ENCODE results near the gene ALKBH5. TPM values are rescaled to one million over a fixed set of nuclear protein-coding genes. Genes with fewer than 3 reads are reported as not detected.

Gene ALKBH5
- total RNA-seq, 2 experiments from 2014 or later, result 122 to 127 TPM

DNA sequence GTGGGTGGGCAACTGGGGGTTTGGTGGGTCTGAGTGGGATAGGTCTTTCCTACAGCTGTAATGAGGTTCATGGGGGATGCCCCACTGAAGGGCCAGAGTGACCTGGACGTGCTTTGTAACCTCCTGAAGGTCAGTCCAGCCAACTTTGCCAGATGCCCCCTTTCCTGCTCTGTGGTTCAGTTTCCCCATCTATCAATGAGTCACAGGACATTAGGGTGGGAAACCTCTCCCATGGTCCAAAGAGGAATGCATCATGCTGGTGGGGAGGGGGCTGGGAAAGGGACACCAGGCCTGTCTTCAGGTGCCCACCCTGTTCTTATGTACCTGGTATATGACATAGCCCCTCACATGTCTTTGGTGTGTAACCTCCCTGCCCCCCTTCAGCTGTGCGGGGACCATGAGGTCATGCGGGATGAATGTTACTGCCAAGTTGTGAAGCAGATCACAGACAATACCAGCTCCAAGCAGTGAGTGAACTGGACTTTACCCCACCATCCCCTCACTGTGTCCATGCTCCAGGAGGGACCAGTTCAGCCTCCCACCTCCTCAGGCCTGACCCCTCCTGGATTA is 24.0 kb upstream of the ALKBH5 start:
- H3K4me1 Mint-ChIP-seq (ENCODE audit: low read depth), result peaks cover 10% of the 10 kb centered on the region
- DNase-seq, result no peak
- no peak overlapping the region for H3K4me3 Mint-ChIP-seq
- no peaks in the 10 kb centered on the region for H3K9me3 Mint-ChIP-seq
- ChIA-PET POLR2A (no interaction called here), CTCF (no interaction called here)
- intact Hi-C loops (cut with micrococcal nuclease), result no loop called here
- H3K27me3 Mint-ChIP-seq, result no peaks in the 10 kb centered on the region
- no peaks in the 10 kb centered on the region for H3K36me3 Mint-ChIP-seq
- no peak overlapping the region for H3K27ac Mint-ChIP-seq

DNA sequence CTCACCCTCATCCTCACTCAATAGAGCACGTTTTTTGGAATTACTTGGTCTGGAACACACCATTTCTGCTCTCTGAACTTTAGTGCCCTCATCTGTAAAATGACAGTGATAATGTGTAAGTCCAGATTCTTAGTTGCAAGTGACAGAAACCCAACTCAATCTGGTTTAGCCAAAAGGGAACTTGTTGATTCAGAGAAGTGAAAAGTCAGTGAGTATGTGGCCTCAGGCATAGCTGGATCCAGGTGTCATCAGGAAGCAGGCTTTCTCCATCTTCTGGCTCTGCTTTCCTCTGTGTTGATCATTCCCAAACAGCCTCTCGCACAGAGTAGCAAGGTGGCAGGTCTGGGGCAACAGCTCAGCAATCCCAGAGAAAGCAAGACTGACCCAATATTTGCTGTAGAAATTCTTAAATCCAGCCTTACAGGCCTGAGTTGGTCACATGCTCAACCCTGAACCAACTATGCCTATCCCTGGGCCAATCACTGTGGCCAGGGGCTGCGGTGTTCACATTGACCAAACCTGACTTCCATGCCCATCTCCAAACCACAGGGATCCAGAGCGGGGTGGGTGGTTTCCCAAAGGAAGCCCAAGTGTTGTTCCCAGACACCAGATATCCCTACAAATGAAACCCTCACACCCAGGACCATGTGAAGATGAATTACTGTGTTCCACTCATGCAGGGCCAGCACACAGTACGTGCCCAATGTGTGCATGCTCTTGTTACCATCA is 23.3 kb upstream of the ALKBH5 start:
- no peak overlapping the region for H3K4me3 Mint-ChIP-seq
- no peaks in the 10 kb centered on the region for H3K9me3 Mint-ChIP-seq
- no peak for DNase-seq
- no peaks in the 10 kb centered on the region for H3K36me3 Mint-ChIP-seq
- intact Hi-C loops (cut with micrococcal nuclease), result no loop called here
- ChIA-PET POLR2A (no interaction called here), CTCF (interaction anchor here (0.6 to 1.6 kb wide), 2 partner anchors 18 to 1341 kb away, joined by 3 to 5 read pairs; no protein-coding TSS in a partner anchor)
- H3K4me1 Mint-ChIP-seq (ENCODE audit: low read depth), result peaks cover 10% of the 10 kb centered on the region
- no peak overlapping the region for H3K27ac Mint-ChIP-seq
- no peaks in the 10 kb centered on the region for H3K27me3 Mint-ChIP-seq

DNA sequence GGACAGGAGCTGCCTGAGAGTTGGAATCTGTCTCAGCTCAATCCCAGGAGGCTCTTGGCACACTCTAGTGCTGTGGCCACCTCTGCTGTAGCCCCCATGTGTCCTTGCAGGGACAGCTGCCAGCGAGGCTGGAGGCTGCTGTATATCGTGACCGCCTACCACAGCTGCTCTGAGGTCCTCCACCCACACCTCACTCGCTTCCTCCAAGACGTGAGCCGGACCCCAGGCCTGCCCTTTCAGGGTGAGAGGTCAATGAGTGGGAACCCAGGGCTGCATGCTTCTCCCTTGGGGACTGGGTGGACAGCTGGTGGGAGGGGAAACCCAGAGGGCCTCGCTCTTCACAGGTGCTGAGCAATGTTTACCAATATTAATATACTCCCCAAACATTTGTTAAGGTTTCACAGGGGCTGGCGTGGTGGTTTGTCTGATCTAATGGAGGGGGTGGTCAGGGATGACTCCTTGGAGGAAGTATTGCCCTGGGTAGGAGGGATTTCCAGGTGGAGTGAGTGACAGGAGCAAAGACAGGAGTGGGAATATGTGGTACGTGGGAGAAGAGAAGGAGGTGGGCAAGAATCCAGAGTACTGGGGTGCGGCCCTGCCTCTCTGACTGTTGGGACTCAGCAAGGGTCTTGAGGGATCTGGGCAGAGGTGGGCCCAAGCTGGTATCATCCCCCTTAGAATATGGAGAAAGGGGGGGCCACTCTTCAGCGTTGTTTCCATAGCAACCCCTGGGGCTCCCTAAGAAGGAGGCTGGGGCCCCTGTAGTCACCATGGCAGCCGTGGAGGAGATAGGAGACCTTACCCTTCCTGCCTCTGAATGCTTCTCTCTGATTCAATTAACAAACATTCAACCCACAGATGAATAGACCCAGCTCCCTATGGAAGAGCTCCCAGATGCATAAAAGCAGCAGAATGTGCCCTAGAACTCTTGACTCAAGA is 22.2 kb upstream of the ALKBH5 start:
- POLR2A ChIA-PET, result interaction anchor here (2.9 kb wide), 1 partner anchor 21 kb away, joined by 7 read pairs; the partner anchor contains the start of gene ALKBH5
- no peaks in the 10 kb centered on the region for H3K36me3 Mint-ChIP-seq

GRCh38 chr17:18163547-18163946 is 20.1 kb upstream of the ALKBH5 start:
- Mint-ChIP-seq H3K4me3 (no peak overlapping the region), H3K27ac (no peak overlapping the region), H3K4me1 (ENCODE audit: low read depth) (peaks cover 3% of the 10 kb centered on the region), H3K36me3 (no peaks in the 10 kb centered on the region), H3K27me3 (no peaks in the 10 kb centered on the region), H3K9me3 (no peaks in the 10 kb centered on the region)
- no peak for DNase-seq
- intact Hi-C loops (cut with micrococcal nuclease), result no loop called here
- ChIA-PET CTCF (no interaction called here), POLR2A (interaction anchor here (2.9 kb wide), 1 partner anchor 19 kb away, joined by 7 read pairs; the partner anchor contains the start of gene ALKBH5)

More for the DNA sequence above, 22.2 kb upstream of the ALKBH5 start:
- Mint-ChIP-seq H3K9me3 (no peaks in the 10 kb centered on the region), H3K27me3 (no peaks in the 10 kb centered on the region), H3K27ac (no peak overlapping the region), H3K4me3 (no peak overlapping the region), H3K4me1 (ENCODE audit: low read depth) (peaks cover 8% of the 10 kb centered on the region)
- CTCF ChIA-PET, result interaction anchor here (0.5 to 1.6 kb wide), 2 partner anchors 20 to 71 kb away, joined by 3 to 5 read pairs; no protein-coding TSS in a partner anchor
- intact Hi-C loops (cut with micrococcal nuclease), result no loop called here
- no peak for DNase-seq

GRCh38 chr17:18166894-18167293 is 16.7 kb upstream of the ALKBH5 start:
- ChIA-PET CTCF (no interaction called here), POLR2A (no interaction called here)
- Mint-ChIP-seq H3K36me3 (no peaks in the 10 kb centered on the region), H3K27me3 (no peaks in the 10 kb centered on the region), H3K27ac (no peak overlapping the region), H3K9me3 (no peaks in the 10 kb centered on the region), H3K4me1 (ENCODE audit: low read depth) (no peaks in the 10 kb centered on the region), H3K4me3 (no peak overlapping the region)
- DNase-seq, result no peak
- intact Hi-C loops (cut with micrococcal nuclease), result no loop called here

- no peak overlapping the region for H3K4me3 Mint-ChIP-seq
- no peaks in the 10 kb centered on the region for H3K36me3 Mint-ChIP-seq
- H3K27me3 Mint-ChIP-seq, result no peaks in the 10 kb centered on the region
- no peaks in the 10 kb centered on the region for H3K9me3 Mint-ChIP-seq
- CTCF ChIA-PET, result no interaction called here
- intact Hi-C loops (cut with micrococcal nuclease), result no loop called here
- no peaks in the 10 kb centered on the region for H3K4me1 Mint-ChIP-seq (ENCODE audit: low read depth)
- POLR2A ChIA-PET, result no interaction called here
- no peak overlapping the region for H3K27ac Mint-ChIP-seq
- no peak for DNase-seq
Measured at GRCh38 chr17:18167421-18167820, 16.2 kb upstream of the ALKBH5 start.

GRCh38 chr17:18172531-18173278 is 10.9 kb upstream of the ALKBH5 start:
- Mint-ChIP-seq H3K27me3 (no peaks in the 10 kb centered on the region), H3K36me3 (no peaks in the 10 kb centered on the region), H3K4me1 (ENCODE audit: low read depth) (no peaks in the 10 kb centered on the region), H3K9me3 (no peaks in the 10 kb centered on the region), H3K27ac (no peak overlapping the region), H3K4me3 (no peak overlapping the region)
- no peak for DNase-seq
- intact Hi-C loops (cut with micrococcal nuclease), result no loop called here
- ChIA-PET POLR2A (no interaction called here), CTCF (no interaction called here)

GRCh38 chr17:18173740-18174139 is 9.9 kb upstream of the ALKBH5 start:
- no peak overlapping the region for H3K27ac Mint-ChIP-seq
- H3K4me1 Mint-ChIP-seq (ENCODE audit: low read depth), result no peaks in the 10 kb centered on the region
- intact Hi-C loops (cut with micrococcal nuclease), result no loop called here
- POLR2A ChIA-PET, result no interaction called here
- no peak overlapping the region for H3K4me3 Mint-ChIP-seq
- no peaks in the 10 kb centered on the region for H3K27me3 Mint-ChIP-seq
- H3K9me3 Mint-ChIP-seq, result no peaks in the 10 kb centered on the region
- H3K36me3 Mint-ChIP-seq, result no peaks in the 10 kb centered on the region
- CTCF ChIA-PET, result no interaction called here
- DNase-seq, result no peak

DNA sequence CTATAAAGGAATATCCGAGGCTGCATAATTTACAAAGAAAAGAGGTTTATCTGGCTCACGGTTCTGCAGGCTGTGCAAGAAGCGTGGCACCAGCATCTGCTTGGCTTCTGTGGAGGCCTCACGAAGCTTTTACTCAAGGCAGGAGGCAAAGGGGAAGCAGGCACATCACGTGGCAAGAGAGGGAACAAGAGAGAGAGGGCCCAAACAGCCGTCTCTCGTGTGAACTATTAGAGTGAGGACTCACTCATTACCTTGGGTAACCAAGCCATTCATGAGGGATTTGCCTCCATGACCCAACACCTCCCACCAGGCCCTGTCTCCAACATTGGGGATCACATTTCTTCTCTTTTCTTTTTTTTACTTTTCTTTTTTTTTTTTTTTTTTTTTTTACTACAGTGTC is 7.5 kb upstream of the ALKBH5 start:
- Mint-ChIP-seq H3K4me1 (ENCODE audit: low read depth) (peaks cover 13% of the 10 kb centered on the region), H3K4me3 (no peak overlapping the region), H3K27ac (no peak overlapping the region), H3K9me3 (no peaks in the 10 kb centered on the region), H3K36me3 (no peaks in the 10 kb centered on the region), H3K27me3 (no peaks in the 10 kb centered on the region)
- POLR2A ChIA-PET, result no interaction called here
- CTCF ChIA-PET, result no interaction called here
- intact Hi-C loops (cut with micrococcal nuclease), result no loop called here
- no peak for DNase-seq

DNA sequence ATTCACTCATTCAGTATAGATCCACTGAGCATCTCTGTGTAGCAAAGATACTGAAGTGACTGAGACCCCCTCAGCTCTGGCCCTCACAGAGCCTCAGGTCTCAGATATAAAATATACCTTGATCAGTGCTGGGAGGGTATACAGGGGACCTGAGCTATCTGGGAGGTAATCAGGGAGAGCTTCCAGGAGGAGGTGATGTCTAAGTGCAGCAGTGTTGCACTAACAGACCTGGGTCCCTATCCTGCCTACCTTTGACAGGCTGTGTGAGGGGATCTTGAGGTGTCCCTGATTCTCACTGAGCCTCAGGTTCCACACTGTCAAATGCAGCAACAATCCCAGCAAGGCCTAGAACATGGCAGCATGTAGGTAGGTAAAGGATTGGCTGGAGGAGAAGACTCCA is 6.5 kb upstream of the ALKBH5 start:
- no peak overlapping the region for H3K27ac Mint-ChIP-seq

DNA sequence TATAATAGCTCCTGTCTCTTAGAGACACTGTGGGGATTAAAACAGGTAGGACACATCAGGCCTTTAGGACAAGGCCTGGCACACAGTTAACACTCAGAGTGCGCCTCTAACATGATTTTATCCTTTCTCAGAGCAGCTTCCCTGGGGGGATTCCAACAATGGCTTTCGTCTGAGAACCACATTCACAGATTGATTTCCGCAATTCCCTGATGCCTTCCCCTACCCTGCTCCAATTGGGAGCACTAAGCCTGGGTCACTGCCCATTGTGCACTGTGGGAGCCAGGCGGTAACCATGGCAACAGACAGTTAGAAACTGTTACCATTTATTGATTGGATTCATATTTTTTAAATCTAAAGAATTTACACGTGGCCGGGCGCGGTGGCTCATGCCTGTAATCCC is 5.9 kb upstream of the ALKBH5 start:
- ChIA-PET POLR2A (no interaction called here), CTCF (no interaction called here)

More for the DNA sequence above, 6.5 kb upstream of the ALKBH5 start:
- H3K36me3 Mint-ChIP-seq, result no peaks in the 10 kb centered on the region
- POLR2A ChIA-PET, result no interaction called here
- H3K4me3 Mint-ChIP-seq, result no peak overlapping the region
- no peak for DNase-seq
- CTCF ChIA-PET, result no interaction called here
- H3K4me1 Mint-ChIP-seq (ENCODE audit: low read depth), result peaks cover 22% of the 10 kb centered on the region
- intact Hi-C loops (cut with micrococcal nuclease), result no loop called here
- no peaks in the 10 kb centered on the region for H3K27me3 Mint-ChIP-seq
- no peaks in the 10 kb centered on the region for H3K9me3 Mint-ChIP-seq

DNA sequence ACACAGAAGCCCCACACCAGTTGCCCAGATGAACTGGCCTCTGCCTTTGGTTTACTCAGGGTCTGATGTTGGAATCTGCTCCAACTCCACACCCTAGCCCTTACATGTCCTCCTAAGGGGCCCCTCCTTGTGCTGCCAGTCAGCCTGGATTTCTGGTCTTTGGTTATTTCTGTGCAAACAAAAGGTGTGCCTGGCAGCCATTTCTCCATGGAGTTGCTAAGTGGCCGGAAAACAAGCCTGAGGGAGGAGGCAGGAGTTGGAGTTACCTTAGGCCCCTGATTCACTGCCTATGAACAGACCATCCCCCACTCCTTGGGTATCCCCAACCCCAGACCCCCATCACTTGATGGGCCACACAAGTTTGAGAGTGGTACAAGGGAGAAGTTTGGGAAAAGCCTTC is 4.4 kb upstream of the ALKBH5 start:
- no peaks in the 10 kb centered on the region for H3K36me3 Mint-ChIP-seq
- ChIA-PET CTCF (no interaction called here), POLR2A (no interaction called here)
- H3K27ac Mint-ChIP-seq, result no peak overlapping the region
- no peak overlapping the region for H3K4me3 Mint-ChIP-seq
- no peaks in the 10 kb centered on the region for H3K9me3 Mint-ChIP-seq
- intact Hi-C loops (cut with micrococcal nuclease), result no loop called here
- no peak for DNase-seq
- H3K4me1 Mint-ChIP-seq (ENCODE audit: low read depth), result peaks cover 24% of the 10 kb centered on the region
- H3K27me3 Mint-ChIP-seq, result no peaks in the 10 kb centered on the region

More for the DNA sequence above, 5.9 kb upstream of the ALKBH5 start:
- no peak for DNase-seq
- no peaks in the 10 kb centered on the region for H3K27me3 Mint-ChIP-seq
- H3K4me1 Mint-ChIP-seq (ENCODE audit: low read depth), result peaks cover 24% of the 10 kb centered on the region
- intact Hi-C loops (cut with micrococcal nuclease), result no loop called here
- no peaks in the 10 kb centered on the region for H3K36me3 Mint-ChIP-seq
- no peak overlapping the region for H3K4me3 Mint-ChIP-seq
- no peaks in the 10 kb centered on the region for H3K9me3 Mint-ChIP-seq
- no peak overlapping the region for H3K27ac Mint-ChIP-seq

All from activated CD4-positive, alpha-beta memory T cell treated with anti-CD3 and anti-CD28 coated beads for 36 hours (primary cell).